H1 (cell line): Measurements from ENCODE around the gene MAML3. TPM values are rescaled to one million over a fixed set of nuclear protein-coding genes. Genes with fewer than 3 reads are reported as not detected.

Source experiments
- CTCF ChIA-PET: fragments of 300-600 bp; sonication (Branson Sonifier 250); formaldehyde crosslinking; loops from one replicate; lab custom pipeline; 2021; ENCODE audit not compliant: partially characterized antibody; lab: Charles Lee
- POLR2A ChIA-PET: fragments of 300-600 bp; sonication (Branson Sonifier 250); formaldehyde crosslinking; loops from one replicate; lab custom pipeline; 2021; ENCODE audit warnings: inconsistent platforms; ENCODE audit not compliant: partially characterized antibody; lab: Charles Lee
- DNase-seq, 2 experiments: peaks; one replicate each; pipeline versions ENCODE4 v3.0.0 to v3.0.0-alpha.2; 2010 to 2022; ENCODE audit warnings: low spot score in 2 of 2, low read depth in 1 of 2, mixed read lengths in 1 of 2
- FAIRE-seq: peaks from 2 replicates; lab custom pipeline; 2011; peaks lifted over from hg19 to GRCh38; lab: Jason Lieb, UNC
- H2AFZ ChIP-seq: 2 replicates; pipeline ENCODE4 v1.8.1; 2012; ENCODE audit warnings: low read length, inconsistent platforms
- H2AK5ac ChIP-seq: 2 replicates; pipeline ENCODE4 v1.6.1; 2013; ENCODE audit warnings: low read depth, low read length
- H2BK120ac ChIP-seq: replicated peaks from 2 replicates; pipeline ENCODE3; 2013; ENCODE audit warnings: low read depth, low read length, inconsistent platforms
- H2BK12ac ChIP-seq: 2 replicates; pipeline ENCODE4 v1.6.1; 2013; ENCODE audit warnings: low read depth, low read length
- H2BK15ac ChIP-seq: 2 replicates; pipeline ENCODE4 v1.6.1; 2013; ENCODE audit warnings: low read length
- H2BK20ac ChIP-seq: 2 replicates; pipeline ENCODE4 v1.6.1; 2013; ENCODE audit warnings: low read length
- H2BK5ac ChIP-seq: 2 replicates; pipeline ENCODE4 v1.6.1; 2013; ENCODE audit warnings: low read depth, low read length
- H3K14ac ChIP-seq: 2 replicates; pipeline ENCODE4 v1.6.1; 2013; ENCODE audit warnings: inconsistent platforms; ENCODE audit not compliant: insufficient read length
- H3K18ac ChIP-seq: 2 replicates; pipeline ENCODE4 v1.6.1; 2013; ENCODE audit warnings: low read length; ENCODE audit errors: extremely low read depth
- H3K23ac ChIP-seq: 2 replicates; pipeline ENCODE4 v1.6.1; 2013; ENCODE audit warnings: inconsistent platforms; ENCODE audit not compliant: insufficient read length
- H3K23me2 ChIP-seq: 2 replicates; pipeline ENCODE4 v1.6.1; 2013; ENCODE audit warnings: low read depth, low read length
- H3K27ac ChIP-seq: 2 replicates; pipeline ENCODE4 v1.6.1; 2011; ENCODE audit warnings: low read depth, low read length, inconsistent platforms
- H3K27me3 ChIP-seq, 4 experiments: replicated peaks in 1 of 4; 1 replicate in 1 of 4; 2 replicates in 3 of 4; pipeline versions ENCODE4 v1.6.1 to v1.8.1; 2011 to 2013; ENCODE audit warnings: low read length in 3 of 4, mild to moderate bottlenecking in 3 of 4, inconsistent platforms in 2 of 4, mixed read lengths in 2 of 4, moderate library complexity in 1 of 4; ENCODE audit not compliant: control insufficient read depth in 3 of 4, insufficient read depth in 3 of 4; ENCODE audit errors: extremely low read depth in 1 of 4
- H3K36me3 ChIP-seq, 4 experiments: 2 replicates each; pipeline versions ENCODE4 v1.6.1 to v1.8.1; 2011 to 2013; ENCODE audit warnings: mild to moderate bottlenecking in 4 of 4, low read length in 3 of 4, moderate library complexity in 2 of 4, control low read depth in 1 of 4, inconsistent platforms in 1 of 4; ENCODE audit not compliant: insufficient read depth in 4 of 4, control insufficient read depth in 2 of 4
- H3K4ac ChIP-seq: replicated peaks from 2 replicates; pipeline ENCODE3; 2013; ENCODE audit warnings: low read length, low read depth, mixed read lengths, inconsistent platforms; ENCODE audit not compliant: insufficient read length
- H3K4me1 ChIP-seq, 4 experiments: replicated peaks in 1 of 4; 1 replicate in 1 of 4; 2 replicates in 3 of 4; pipeline versions ENCODE4 v1.6.1 to v1.8.1; 2011 to 2013; ENCODE audit warnings: low read length in 3 of 4, inconsistent platforms in 2 of 4, mixed read lengths in 1 of 4; ENCODE audit not compliant: insufficient read depth in 4 of 4, control insufficient read depth in 3 of 4
- H3K4me2 ChIP-seq, 2 experiments: 2 replicates each; pipeline versions ENCODE4 v1.6.1 to v1.8.1; 2011 to 2013; ENCODE audit warnings: low read depth in 2 of 2, low read length in 2 of 2, control low read depth in 1 of 2, inconsistent platforms in 1 of 2, mild to moderate bottlenecking in 1 of 2; ENCODE audit not compliant: insufficient read depth in 1 of 2
- H3K4me3 ChIP-seq, 4 experiments: fragments of 200-600, 300-600 bp in 1 of 4; sonication (generic), shearing (Covaris generic), sonication (Bioruptor Twin) in 1 of 4; 2 replicates each; pipeline versions ENCODE4 v1.5.1 to v1.8.1; 2011 to 2016; ENCODE audit warnings: low read length in 4 of 4, low read depth in 3 of 4, control low read depth in 2 of 4, inconsistent platforms in 2 of 4, mild to moderate bottlenecking in 2 of 4, mixed read lengths in 1 of 4, moderate library complexity in 1 of 4; ENCODE audit not compliant: insufficient read depth in 2 of 4; ENCODE audit errors: extremely low read depth in 1 of 4
- H3K56ac ChIP-seq: replicated peaks from 2 replicates; pipeline ENCODE3; 2013; ENCODE audit warnings: low read depth, mild to moderate bottlenecking, mixed read lengths, low read length, inconsistent platforms; ENCODE audit not compliant: insufficient read length
- H3K79me1 ChIP-seq: 2 replicates; pipeline ENCODE4 v1.6.1; 2013; ENCODE audit warnings: low read depth, low read length, control low read depth
- H3K79me2 ChIP-seq, 2 experiments: 2 replicates each; pipeline versions ENCODE4 v1.6.1 to v1.8.1; 2012 to 2013; ENCODE audit warnings: low read length in 2 of 2, mild to moderate bottlenecking in 2 of 2, inconsistent platforms in 1 of 2; ENCODE audit not compliant: insufficient read depth in 2 of 2, control insufficient read depth in 1 of 2
- H3K9ac ChIP-seq, 4 experiments: replicated peaks in 1 of 4; 1 replicate in 1 of 4; 2 replicates in 3 of 4; pipeline versions ENCODE4 v1.6.1 to v1.8.1; 2011 to 2013; ENCODE audit warnings: low read depth in 3 of 4, low read length in 3 of 4, control low read depth in 2 of 4, mild to moderate bottlenecking in 2 of 4, moderate library complexity in 2 of 4, inconsistent platforms in 1 of 4; ENCODE audit errors: extremely low read depth in 1 of 4
- H3K9me3 ChIP-seq, 2 experiments: 2 replicates each; pipeline versions ENCODE4 v1.6.1 to v1.8.1; 2012 to 2013; ENCODE audit warnings: mild to moderate bottlenecking in 2 of 2, moderate library complexity in 2 of 2, control low read depth in 1 of 2, inconsistent platforms in 1 of 2, low read depth in 1 of 2, low read length in 1 of 2, mixed read lengths in 1 of 2; ENCODE audit not compliant: insufficient read depth in 2 of 2
- H4K20me1 ChIP-seq, 2 experiments: replicated peaks in 1 of 2; 2 replicates each; pipeline versions ENCODE3 to v1.8.1; 2011 to 2013; ENCODE audit warnings: inconsistent platforms in 2 of 2, low read length in 2 of 2, mild to moderate bottlenecking in 1 of 2; ENCODE audit not compliant: insufficient read depth in 2 of 2, control insufficient read depth in 1 of 2
- H4K5ac ChIP-seq: 2 replicates; pipeline ENCODE4 v1.6.1; 2013; ENCODE audit warnings: low read length, low read depth, mixed read lengths, inconsistent platforms; ENCODE audit not compliant: insufficient read length
- H4K8ac ChIP-seq: 2 replicates; pipeline ENCODE4 v1.8.0; 2013; ENCODE audit warnings: mild to moderate bottlenecking, moderate library complexity, low read length, inconsistent platforms; ENCODE audit not compliant: insufficient read depth; ENCODE audit errors: extremely low read depth
- H4K91ac ChIP-seq: replicated peaks from 2 replicates; pipeline ENCODE3; 2013; ENCODE audit warnings: low read length, mixed read lengths, inconsistent platforms; ENCODE audit not compliant: insufficient read length
- ATF3 ChIP-seq: IDR thresholded peaks from 2 replicates; pipeline ENCODE4 v1.6.1; 2011; ENCODE audit warnings: low read depth, mild to moderate bottlenecking, low read length; ENCODE audit not compliant: insufficient read depth
- BCL11A ChIP-seq, 2 experiments: IDR thresholded peaks; one replicate each; pipeline ENCODE4 v1.6.1; 2011; ENCODE audit warnings: low read depth in 2 of 2, low read length in 2 of 2, mild to moderate bottlenecking in 2 of 2
- CBX5 ChIP-seq: fragments of 300-800, 300-1000 bp; sonication (generic); IDR thresholded peaks from 2 replicates; pipeline ENCODE4 v1.7.1; 2016; ENCODE audit warnings: antibody characterized with exemption, low read length, low read depth
- EZH2 ChIP-seq: fragments of 200-600 bp; sonication (generic); IDR thresholded peaks from 2 replicates; pipeline ENCODE4 v1.7.1; 2012; ENCODE audit warnings: low read depth, mild to moderate bottlenecking, moderate library complexity, low read length, inconsistent platforms; ENCODE audit not compliant: severe bottlenecking
- POU5F1 ChIP-seq: IDR thresholded peaks from 2 replicates; pipeline ENCODE4 v1.6.1; 2011; ENCODE audit warnings: low read depth, mild to moderate bottlenecking, low read length, moderate library complexity
- RXRA ChIP-seq: IDR thresholded peaks from 2 replicates; pipeline ENCODE4 v1.6.1; 2011; ENCODE audit warnings: low read depth, mild to moderate bottlenecking, low read length, moderate library complexity; ENCODE audit not compliant: insufficient read depth
- WGBS, 2 experiments: shearing (Covaris generic) in 1 of 2; methylation state at CpG; one replicate each; pipeline versions ENCODE4 v1.1.6 to v1.1.7; 2013 to 2015; ENCODE audit warnings: low lambda C conversion rate in 2 of 2, mixed read lengths in 2 of 2, inconsistent platforms in 1 of 2, low coverage in 1 of 2, missing lambda C conversion rate in 1 of 2; ENCODE audit not compliant: insufficient replicate concordance in 2 of 2, insufficient coverage in 1 of 2, insufficient read length in 1 of 2; ENCODE audit errors: extremely low coverage in 1 of 2, missing lambda C conversion rate in 1 of 2; 5-methylcytosine and 5-hydroxymethylcytosine counted together
- polyA plus RNA-seq, 7 experiments: library from polyadenylated mRNA; depleted of rRNA in 3 of 7; stranded (reverse) in 5 of 7; unstranded in 2 of 7; fragments of >200 nt in 5 of 7; fragments of 200-250 nt in 2 of 7; gene quantifications; 1 replicate in 5 of 7; 2 replicates in 1 of 7; 4 replicates in 1 of 7; pipeline versions ENCODE4 v1.2.1 to v1.2.3, GENCODE V29; 2011 to 2013; ENCODE audit warnings: missing spikeins in 2 of 7, mixed read lengths in 2 of 7
- total RNA-seq: library from RNA; stranded (reverse); fragmentation: NEBNext Ultra II Directional; extraction: Animal tissue kit (Norgen Biotek cat#: 25700); gene quantifications from 2 replicates; pipeline ENCODE4 v1.2.1, GENCODE V29; 2021

The MAML3 gene
- total and polyA plus RNA-seq, 2 of the 8 experiments (the other 6 are each of a cell fraction or from before 2014, with no cell fraction given), result 2.1 to 5.7 TPM

GRCh38 chr4:140157341-140157740, 3.4 kb upstream of the MAML3 start:
- 81% methylated on average over 2 of the region's 2 CpGs; no CpG with 5 or more reads in 1 of the 2 experiments for WGBS, 2 experiments
- TF ChIP-seq ATF3, result no peak
- no peak for TF ChIP-seq RXRA
- TF ChIP-seq BCL11A (IDR thresholded peaks at IDR 0.05; ENCODE audit: low read depth in 2 of 2, low read length in 2 of 2), result no peak
- TF ChIP-seq CBX5, result no peak
- no peak for TF ChIP-seq EZH2
- TF ChIP-seq POU5F1, result no peak

More at GRCh38 chr4:140157341-140157740, 3.4 kb upstream of the MAML3 start:
- no peak overlapping the region for H3K9ac ChIP-seq
- H4K8ac ChIP-seq, result no peak overlapping the region
- no peak overlapping the region for H3K4ac ChIP-seq
- H3K79me1 ChIP-seq, result no peaks in the 10 kb centered on the region
- no peaks in the 10 kb centered on the region for H3K36me3 ChIP-seq
- no peak for DNase-seq
- H3K9me3 ChIP-seq, result no peaks in the 10 kb centered on the region
- no peak overlapping the region for H2BK5ac ChIP-seq
- FAIRE-seq, result no peak
- H2BK12ac ChIP-seq, result no peak overlapping the region
- ChIA-PET CTCF (interaction anchor here (0.6 to 1.6 kb wide), 4 partner anchors 78 to 169 kb away, joined by 3 to 6 read pairs (median 4); no protein-coding TSS in a partner anchor), POLR2A (no interaction called here)
- H2BK15ac ChIP-seq, result no peak overlapping the region
- no peak overlapping the region for H2AFZ ChIP-seq
- no peak overlapping the region for H4K5ac ChIP-seq
- peaks cover 0 to 1% (median 0%) of the 10 kb centered on the region in 4 experiments; a peak in 2 of 7 replicates for H3K4me1 ChIP-seq
- H3K18ac ChIP-seq, result no peak overlapping the region
- H2AK5ac ChIP-seq, result no peak overlapping the region
- no peaks in the 10 kb centered on the region for H3K79me2 ChIP-seq
- H3K27me3 ChIP-seq, result peaks cover 0 to 3% (median 1%) of the 10 kb centered on the region in 4 experiments; a peak in 3 of 7 replicates
- H3K23me2 ChIP-seq, result peaks cover 14% of the 10 kb centered on the region; the same call in 1 of the 2 replicates
- H4K20me1 ChIP-seq, result no peaks in the 10 kb centered on the region
- no peak overlapping the region for H3K14ac ChIP-seq
- H3K27ac ChIP-seq, result no peak overlapping the region
- H3K56ac ChIP-seq, result no peak overlapping the region
- H3K4me2 ChIP-seq, result no peak overlapping the region
- no peak overlapping the region for H2BK20ac ChIP-seq
- no peak overlapping the region for H2BK120ac ChIP-seq
- no peak overlapping the region for H4K91ac ChIP-seq
- H3K23ac ChIP-seq, result no peak overlapping the region
- H3K4me3 ChIP-seq, result no peak overlapping the region
